ENCODE results near the gene ARHGAP9. TPM values are rescaled to one million over a fixed set of nuclear protein-coding genes. Genes with fewer than 3 reads are reported as not detected.

Gene ARHGAP9
- total RNA-seq, 1 experiment from 2014 or later, result 0.92 TPM

DNA sequence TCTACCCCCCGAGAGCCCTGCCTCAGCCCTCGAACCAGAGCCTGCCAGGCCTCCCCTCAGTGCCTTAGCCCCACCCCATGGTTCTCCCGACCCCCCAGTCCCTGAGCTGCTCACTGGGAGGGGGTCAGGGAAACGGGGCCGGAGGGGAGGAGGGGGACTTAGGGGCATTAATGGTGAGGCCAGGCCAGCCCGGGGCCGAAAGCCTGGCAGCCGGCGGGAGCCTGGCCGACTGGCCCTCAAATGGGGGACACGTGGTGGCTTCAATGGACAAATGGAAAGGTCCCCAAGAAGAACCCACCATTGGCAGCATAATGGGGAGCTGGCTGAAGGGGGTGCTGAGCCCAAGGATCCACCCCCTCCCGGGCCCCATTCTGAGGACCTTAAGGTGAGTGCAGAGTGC is 48.5 kb upstream of the ARHGAP9 start:
- Histone ChIP-seq H3K36me3 (ENCODE audit: control insufficient read depth, insufficient read depth, low read length) (peaks cover 14% of the 10 kb centered on the region), H3K27ac (ENCODE audit: low read length) (no peak overlapping the region), H3K4me3 (ENCODE audit: low read depth in 2 of 2, low read length in 2 of 2) (no peak overlapping the region), H3K4me1 (ENCODE audit: control insufficient read depth, insufficient read depth, low read length) (peaks cover 19% of the 10 kb centered on the region), H3K9me3 (ENCODE audit: control insufficient read depth, insufficient read depth, low read depth, low read length) (no peaks in the 10 kb centered on the region), H3K27me3 (ENCODE audit: control insufficient read depth, insufficient read depth, low read length) (no peaks in the 10 kb centered on the region)
- CTCF ChIA-PET, result no interaction called here
- TF ChIP-seq SIN3A (IDR thresholded peaks at IDR 0.05; ENCODE audit: borderline replicate concordance, insufficient read depth, low read depth, low read length) (no peak), TCF7L2 (IDR thresholded peaks at IDR 0.05; ENCODE audit: low read depth, low read length) (no peak), POLR2AphosphoS5 (IDR thresholded peaks at IDR 0.05; ENCODE audit: low read depth, low read length) (no peak)
- TF ChIP-seq, protein P1, sequence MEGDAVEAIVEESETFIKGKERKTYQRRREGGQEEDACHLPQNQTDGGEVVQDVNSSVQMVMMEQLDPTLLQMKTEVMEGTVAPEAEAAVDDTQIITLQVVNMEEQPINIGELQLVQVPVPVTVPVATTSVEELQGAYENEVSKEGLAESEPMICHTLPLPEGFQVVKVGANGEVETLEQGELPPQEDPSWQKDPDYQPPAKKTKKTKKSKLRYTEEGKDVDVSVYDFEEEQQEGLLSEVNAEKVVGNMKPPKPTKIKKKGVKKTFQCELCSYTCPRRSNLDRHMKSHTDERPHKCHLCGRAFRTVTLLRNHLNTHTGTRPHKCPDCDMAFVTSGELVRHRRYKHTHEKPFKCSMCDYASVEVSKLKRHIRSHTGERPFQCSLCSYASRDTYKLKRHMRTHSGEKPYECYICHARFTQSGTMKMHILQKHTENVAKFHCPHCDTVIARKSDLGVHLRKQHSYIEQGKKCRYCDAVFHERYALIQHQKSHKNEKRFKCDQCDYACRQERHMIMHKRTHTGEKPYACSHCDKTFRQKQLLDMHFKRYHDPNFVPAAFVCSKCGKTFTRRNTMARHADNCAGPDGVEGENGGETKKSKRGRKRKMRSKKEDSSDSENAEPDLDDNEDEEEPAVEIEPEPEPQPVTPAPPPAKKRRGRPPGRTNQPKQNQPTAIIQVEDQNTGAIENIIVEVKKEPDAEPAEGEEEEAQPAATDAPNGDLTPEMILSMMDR (IDR thresholded peaks at IDR 0.05), result no peak
- TF ChIP-seq, protein P2, sequence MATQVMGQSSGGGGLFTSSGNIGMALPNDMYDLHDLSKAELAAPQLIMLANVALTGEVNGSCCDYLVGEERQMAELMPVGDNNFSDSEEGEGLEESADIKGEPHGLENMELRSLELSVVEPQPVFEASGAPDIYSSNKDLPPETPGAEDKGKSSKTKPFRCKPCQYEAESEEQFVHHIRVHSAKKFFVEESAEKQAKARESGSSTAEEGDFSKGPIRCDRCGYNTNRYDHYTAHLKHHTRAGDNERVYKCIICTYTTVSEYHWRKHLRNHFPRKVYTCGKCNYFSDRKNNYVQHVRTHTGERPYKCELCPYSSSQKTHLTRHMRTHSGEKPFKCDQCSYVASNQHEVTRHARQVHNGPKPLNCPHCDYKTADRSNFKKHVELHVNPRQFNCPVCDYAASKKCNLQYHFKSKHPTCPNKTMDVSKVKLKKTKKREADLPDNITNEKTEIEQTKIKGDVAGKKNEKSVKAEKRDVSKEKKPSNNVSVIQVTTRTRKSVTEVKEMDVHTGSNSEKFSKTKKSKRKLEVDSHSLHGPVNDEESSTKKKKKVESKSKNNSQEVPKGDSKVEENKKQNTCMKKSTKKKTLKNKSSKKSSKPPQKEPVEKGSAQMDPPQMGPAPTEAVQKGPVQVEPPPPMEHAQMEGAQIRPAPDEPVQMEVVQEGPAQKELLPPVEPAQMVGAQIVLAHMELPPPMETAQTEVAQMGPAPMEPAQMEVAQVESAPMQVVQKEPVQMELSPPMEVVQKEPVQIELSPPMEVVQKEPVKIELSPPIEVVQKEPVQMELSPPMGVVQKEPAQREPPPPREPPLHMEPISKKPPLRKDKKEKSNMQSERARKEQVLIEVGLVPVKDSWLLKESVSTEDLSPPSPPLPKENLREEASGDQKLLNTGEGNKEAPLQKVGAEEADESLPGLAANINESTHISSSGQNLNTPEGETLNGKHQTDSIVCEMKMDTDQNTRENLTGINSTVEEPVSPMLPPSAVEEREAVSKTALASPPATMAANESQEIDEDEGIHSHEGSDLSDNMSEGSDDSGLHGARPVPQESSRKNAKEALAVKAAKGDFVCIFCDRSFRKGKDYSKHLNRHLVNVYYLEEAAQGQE (IDR thresholded peaks at IDR 0.05; ENCODE audit: insufficient read depth in 1 of 2, low read depth in 2 of 2, low read length in 1 of 2), result no peak
- POLR2A ChIA-PET, result no interaction called here
- ATAC-seq (no peak), DNase-seq (ENCODE audit: low read depth, low spot score) (no peak)
- intact Hi-C loops (cut with micrococcal nuclease; ENCODE audit: unreplicated experiment), result no loop called here
- in situ Hi-C loops (cut with HindIII; ENCODE audit: low pct_unique_long_range_greater_than_20kb, low sequenced_read_pairs), result no loop called here
- no TSS peak for BruUV-seq (replicated peaks)

DNA sequence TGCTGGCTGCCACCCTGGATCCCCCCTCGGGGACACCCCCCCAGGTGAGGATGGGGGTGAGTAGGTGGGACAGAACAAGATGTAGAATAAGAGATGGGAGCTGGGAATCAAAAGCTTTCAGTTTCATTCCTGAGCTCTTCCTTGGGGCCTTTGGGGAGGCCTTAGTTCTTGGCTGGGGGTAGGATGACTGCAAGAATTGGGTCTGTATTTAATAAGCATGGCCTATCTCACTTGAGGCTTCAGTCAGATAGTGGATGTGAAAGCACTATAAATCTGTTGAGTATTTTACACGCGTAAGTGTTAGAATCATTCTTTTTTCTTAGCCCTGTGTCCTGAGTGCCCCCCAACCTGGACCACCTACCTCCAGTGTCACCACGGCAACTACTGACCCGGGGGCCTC is 47.5 kb upstream of the ARHGAP9 start:
- Histone ChIP-seq H3K4me1 (ENCODE audit: control insufficient read depth, insufficient read depth, low read length) (peaks cover 19% of the 10 kb centered on the region), H3K9me3 (ENCODE audit: control insufficient read depth, insufficient read depth, low read depth, low read length) (no peaks in the 10 kb centered on the region), H3K27me3 (ENCODE audit: control insufficient read depth, insufficient read depth, low read length) (no peaks in the 10 kb centered on the region), H3K27ac (ENCODE audit: low read length) (no peak overlapping the region), H3K4me3 (ENCODE audit: low read depth in 2 of 2, low read length in 2 of 2) (no peak overlapping the region), H3K36me3 (ENCODE audit: control insufficient read depth, insufficient read depth, low read length) (peaks cover 15% of the 10 kb centered on the region)
- no peak for ATAC-seq
- BruUV-seq (replicated peaks), result no TSS peak
- intact Hi-C loops (cut with micrococcal nuclease; ENCODE audit: unreplicated experiment) (no loop called here), in situ Hi-C loops (cut with HindIII; ENCODE audit: low pct_unique_long_range_greater_than_20kb, low sequenced_read_pairs) (no loop called here)
- TF ChIP-seq, protein P2 (IDR thresholded peaks at IDR 0.05; ENCODE audit: insufficient read depth in 1 of 2, low read depth in 2 of 2, low read length in 1 of 2), result no peak
- TF ChIP-seq, protein P1 (IDR thresholded peaks at IDR 0.05), result no peak
- TF ChIP-seq SIN3A (IDR thresholded peaks at IDR 0.05; ENCODE audit: borderline replicate concordance, insufficient read depth, low read depth, low read length) (no peak), TCF7L2 (IDR thresholded peaks at IDR 0.05; ENCODE audit: low read depth, low read length) (no peak), POLR2AphosphoS5 (IDR thresholded peaks at IDR 0.05; ENCODE audit: low read depth, low read length) (no peak)
- ChIA-PET CTCF (no interaction called here), POLR2A (interaction anchor here (0.7 kb wide), 1 partner anchor 274 kb away, joined by 3 read pairs; no protein-coding TSS in a partner anchor)
- no peak for DNase-seq (ENCODE audit: low read depth, low spot score)
